ENCODE data around the gene GNB3. TPM values are rescaled to one million over a fixed set of nuclear protein-coding genes. Genes with fewer than 3 reads are reported as not detected.

GNB3 gene
- total and polyA plus RNA-seq, 9 of the 15 experiments (the other 6 are each of a cell fraction or from before 2014, with no cell fraction given) = 1.4 to 5.8 (median 2.0) TPM

- Histone ChIP-seq H3K4me2 (ENCODE audit: insufficient read depth, low read length) (no peak overlapping the region), H2AFZ (ENCODE audit: low read depth, low read length) (no peak overlapping the region), H3K27ac (ENCODE audit: extremely low read depth, low read depth, low read length) (no peak overlapping the region), H3K9me1 (ENCODE audit: control insufficient read depth, insufficient read depth, low read length) (no peaks in the 10 kb centered on the region), H3K4me3 (no peak overlapping the region), H3K4me1 (replicated peaks in 1 of 2; ENCODE audit: control insufficient read depth in 2 of 2, insufficient read depth in 2 of 2, low read length in 2 of 2) (peaks cover 2 to 7% of the 10 kb centered on the region in 2 experiments; a peak in 3 of 5 replicates), H3K9ac (ENCODE audit: insufficient read depth in 1 of 2, low read depth in 2 of 2, low read length in 2 of 2) (no peak overlapping the region), H4K20me1 (replicated peaks; ENCODE audit: control insufficient read depth, insufficient read depth, low read length) (no peaks in the 10 kb centered on the region), H3K9me3 (replicated peaks; ENCODE audit: control insufficient read depth, insufficient read depth, low read depth, low read length) (no peaks in the 10 kb centered on the region), H3K79me2 (ENCODE audit: control insufficient read depth, insufficient read depth, low read length) (no peaks in the 10 kb centered on the region), H3K27me3 (ENCODE audit: control insufficient read depth in 2 of 2, insufficient read depth in 2 of 2, low read length in 2 of 2) (no peaks in the 10 kb centered on the region), H3K36me3 (ENCODE audit: control insufficient read depth, insufficient read depth, low read length) (no peaks in the 10 kb centered on the region)
- in situ Hi-C loops (cut with MboI) = no loop called here
- WGBS (ENCODE audit: insufficient coverage, low coverage, missing lambda C conversion rate) = 10% methylated on average over 4 of the region's 4 CpGs
- BruUV-seq (replicated peaks) = no TSS peak
- DNase-seq (ENCODE audit: extremely low read depth in 1 of 4, low spot score in 3 of 4) (no peak), FAIRE-seq (no peak), ATAC-seq (no peak)
- ChIA-PET CTCF (ENCODE audit: low intra/inter-chr PET ratio) (no interaction called here), POLR2A (interaction anchor here (0.8 to 1.3 kb wide), 3 partner anchors 9 to 17 kb away, joined by 3 read pairs; no protein-coding TSS in a partner anchor)
- intact Hi-C loops (cut with micrococcal nuclease) = no loop called here
- no peak for TF ChIP-seq ZNF518B (CRISPR knock-in tag; IDR thresholded peaks at IDR 0.05)
- peak; percentile 93 for TF ChIP-seq SPI1 (IDR thresholded peaks at IDR 0.05; ENCODE audit: borderline replicate concordance, low read depth, low read length)
These were observed 27.4 kb upstream of the GNB3 start for GRCh38 chr12:6813363-6813762.

Measured in K562 (cell line).